GM12801 (cell line): Measurements from ENCODE around the gene BEND5.

Source experiments
- CTCF ChIP-seq: IDR thresholded peaks from one replicate; pipeline ENCODE4 v1.5.1; 2011; ENCODE audit warnings: control low read depth; ENCODE audit not compliant: insufficient read length; ENCODE audit errors: extremely low read depth

BEND5 gene

DNA sequence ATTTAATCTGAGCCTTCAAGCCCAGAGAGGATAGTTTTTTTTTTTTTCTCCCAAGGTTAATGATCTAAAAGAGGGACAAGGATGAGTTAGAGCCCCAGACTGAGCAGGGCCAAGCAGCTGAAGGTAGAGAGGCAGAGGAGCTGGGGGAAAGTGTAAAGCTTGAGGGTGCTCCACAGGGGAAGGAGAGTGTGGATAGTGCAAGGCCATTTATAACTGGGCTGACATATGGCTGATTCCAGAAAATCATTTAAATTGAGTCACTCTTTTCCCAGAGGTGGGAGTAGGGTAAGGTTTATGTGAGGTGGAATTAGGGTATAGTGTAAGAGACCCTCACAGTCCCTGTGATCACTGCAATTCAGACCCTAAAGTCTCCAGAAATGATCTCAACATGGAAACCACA lies 55.8 kb downstream of the BEND5 start:
- no peak for TF ChIP-seq CTCF

DNA sequence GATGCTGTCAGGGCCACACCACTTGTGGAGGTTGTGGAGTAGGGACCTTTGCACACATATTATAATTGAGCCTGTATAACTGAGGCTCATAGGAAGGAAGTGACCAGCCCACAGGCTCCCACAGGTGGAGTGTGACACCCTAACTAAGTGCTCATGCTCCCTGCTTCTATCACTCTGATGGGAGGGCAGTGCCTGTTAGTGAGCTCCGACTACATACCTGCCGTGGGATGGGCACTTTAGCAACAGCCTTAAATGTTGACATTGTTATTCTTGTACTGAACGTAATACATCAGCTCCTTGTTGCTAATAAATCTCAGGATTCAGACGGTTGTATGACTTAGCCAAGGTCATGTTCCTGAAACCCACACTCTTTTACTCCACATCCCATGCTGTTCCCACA lies 58.0 kb downstream of the BEND5 start:
- no peak for TF ChIP-seq CTCF

GRCh38 chr1:48718116-48718630 lies 58.5 kb downstream of the BEND5 start:
- no peak for TF ChIP-seq CTCF

- TF ChIP-seq CTCF: no peak
Observed at GRCh38 chr1:48717082-48717481, 59.6 kb downstream of the BEND5 start.

GRCh38 chr1:48715921-48716320 lies 60.8 kb downstream of the BEND5 start:
- TF ChIP-seq CTCF: no peak

DNA sequence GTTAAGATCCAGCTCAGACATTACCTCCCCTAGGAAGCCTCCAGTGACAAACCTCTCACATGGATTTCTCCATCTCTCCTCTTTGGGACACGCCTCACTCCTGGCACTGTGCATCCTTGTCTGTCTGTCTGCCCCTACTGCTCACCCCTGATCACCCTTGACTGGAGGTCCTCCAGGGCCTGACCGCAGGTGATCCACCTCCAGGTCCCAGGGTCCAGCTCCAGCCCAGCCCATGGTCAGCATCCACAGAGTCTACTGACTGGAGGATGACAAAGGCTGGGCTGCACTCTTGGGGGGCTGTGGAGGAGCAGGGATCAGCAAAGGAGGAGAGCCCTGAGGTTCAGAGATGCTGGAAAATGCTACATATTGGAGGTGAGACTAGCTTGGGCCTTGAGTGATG lies 65.8 kb downstream of the BEND5 start:
- TF ChIP-seq CTCF: no peak

DNA sequence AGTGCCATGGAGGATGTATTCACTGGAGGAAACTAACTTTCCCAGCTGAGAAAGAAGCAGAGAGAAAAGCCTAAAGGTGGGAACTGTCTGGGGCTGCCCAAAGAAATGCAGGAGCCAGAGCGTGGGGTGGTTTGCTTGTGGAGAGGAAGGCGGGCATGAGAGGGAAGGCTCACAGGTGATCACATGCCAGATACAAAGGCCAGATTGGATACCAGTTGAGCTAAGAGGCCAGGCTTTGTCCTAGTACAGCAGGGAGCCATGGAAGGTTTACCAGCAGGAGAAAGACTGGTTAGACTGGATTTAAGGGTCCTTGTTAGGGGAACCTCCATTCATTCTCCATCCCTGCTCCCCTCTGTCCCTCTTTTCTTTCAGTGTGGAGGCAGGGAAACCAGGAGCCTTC lies 66.4 kb downstream of the BEND5 start:
- TF ChIP-seq CTCF: no peak

DNA sequence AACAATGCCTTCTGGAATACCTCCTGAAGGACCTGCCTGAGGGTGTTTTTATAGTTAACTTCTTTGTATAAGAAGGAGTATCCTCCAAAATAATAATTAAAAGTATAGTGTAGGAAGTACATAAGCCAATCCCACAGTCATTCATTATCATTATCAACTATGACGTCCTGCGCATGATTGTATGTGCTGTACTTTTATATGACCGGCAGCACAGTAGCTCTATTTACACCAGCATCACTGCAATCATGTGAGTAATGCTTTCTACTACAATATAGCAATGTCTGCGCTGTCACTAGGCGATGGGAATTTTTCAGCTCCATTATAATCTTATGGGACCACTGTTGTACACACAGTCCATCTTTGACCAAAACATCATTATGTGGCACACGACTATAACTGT lies 72.0 kb downstream of the BEND5 start:
- no peak for TF ChIP-seq CTCF
